HG03064 (cell line): ENCODE measurements around the gene EFL1.

Experiments used
- ATAC-seq: cut with Tn5 transposase; IDR thresholded peaks from one replicate; pipeline ENCODE4 v1.9.1; 2021; ENCODE audit warnings: low read depth; ENCODE audit not compliant: unreplicated experiment

Gene EFL1

GRCh38 chr15:82168296-82168695 is 94.2 kb downstream of the EFL1 start:
- no peak for ATAC-seq

DNA sequence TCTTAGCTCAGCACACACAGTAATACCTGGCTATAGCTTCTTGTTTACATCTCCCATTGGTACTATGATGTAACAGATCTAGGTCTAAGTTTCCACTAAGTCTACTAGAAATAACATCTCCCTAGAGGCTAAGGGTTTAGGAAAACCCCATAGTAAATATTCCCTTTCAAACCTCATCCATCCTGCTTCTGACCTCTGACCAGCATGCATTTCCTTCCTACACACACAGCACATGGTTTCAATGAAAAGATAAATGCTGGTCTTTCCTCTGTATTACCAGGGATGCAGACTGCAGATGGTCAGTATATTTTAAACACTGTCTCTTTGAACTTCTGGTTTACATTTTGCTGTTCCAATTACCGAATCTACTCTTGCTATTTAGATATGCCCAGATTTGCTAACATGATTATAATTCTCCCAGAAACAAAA is 96.6 kb downstream of the EFL1 start:
- no peak for ATAC-seq

DNA sequence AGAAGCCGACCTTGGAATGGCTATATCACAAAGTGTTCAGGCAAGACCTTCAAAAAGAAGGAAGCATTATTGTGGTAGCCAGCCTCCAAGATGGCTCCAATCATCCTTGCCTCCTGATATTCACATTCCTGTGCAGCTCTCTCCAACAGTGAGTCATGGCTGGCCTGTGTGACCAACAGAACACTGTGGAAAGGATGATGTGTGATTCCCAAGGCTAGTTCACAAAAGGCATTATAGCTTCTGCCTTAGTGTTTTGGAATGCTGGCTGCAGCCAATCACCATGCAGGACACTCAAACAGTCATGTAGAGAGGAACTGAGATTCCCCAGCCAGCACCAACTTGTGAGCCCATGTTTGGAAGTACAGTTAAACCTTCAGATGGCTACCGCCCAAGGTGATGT is 102.6 kb downstream of the EFL1 start:
- no peak for ATAC-seq

GRCh38 chr15:82158811-82159210 is 103.7 kb downstream of the EFL1 start:
- no peak for ATAC-seq

GRCh38 chr15:82150645-82151044 is 111.9 kb downstream of the EFL1 start:
- ATAC-seq = no peak

DNA sequence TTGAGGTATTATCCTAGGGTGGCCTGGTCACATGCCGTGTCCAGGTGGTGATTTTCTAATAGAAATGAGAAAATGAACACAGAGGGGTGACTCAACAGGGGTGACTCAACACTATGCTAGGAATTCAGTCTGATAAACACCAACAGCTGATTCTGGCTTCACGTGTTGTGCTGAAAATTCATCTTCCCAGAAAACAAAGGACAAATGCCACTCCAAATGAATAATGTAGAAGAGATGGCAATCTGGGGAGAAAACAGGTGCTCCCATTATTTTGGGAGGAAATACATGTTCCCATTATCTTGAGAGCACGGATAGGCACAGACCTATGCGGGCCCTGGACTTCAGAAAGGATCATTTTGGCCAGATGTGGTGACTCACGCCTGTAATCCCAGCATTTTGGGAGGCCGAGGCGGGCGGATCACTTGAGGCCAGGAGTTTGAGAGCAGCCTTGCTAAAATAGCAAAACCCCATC is 115.5 kb downstream of the EFL1 start:
- no peak for ATAC-seq

DNA sequence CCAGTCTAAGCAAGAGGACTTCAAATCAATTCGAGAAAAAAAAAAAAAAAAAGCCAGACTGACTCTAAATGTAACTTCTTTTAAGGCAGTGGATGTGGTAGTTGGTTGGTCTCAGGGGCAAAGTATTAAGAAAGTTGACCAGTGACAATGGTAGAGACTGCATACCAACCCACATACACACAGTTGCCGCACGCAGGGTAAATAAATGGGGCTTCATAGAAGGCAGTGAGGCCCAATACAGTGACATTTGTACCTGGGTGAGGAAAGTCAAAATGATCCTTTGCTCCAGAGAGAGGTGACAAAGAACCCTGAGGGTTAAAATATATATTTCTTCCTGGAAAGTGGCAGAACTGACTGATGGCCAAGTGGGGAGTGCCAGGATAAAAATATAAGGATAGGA is 116.0 kb downstream of the EFL1 start:
- no peak for ATAC-seq

DNA sequence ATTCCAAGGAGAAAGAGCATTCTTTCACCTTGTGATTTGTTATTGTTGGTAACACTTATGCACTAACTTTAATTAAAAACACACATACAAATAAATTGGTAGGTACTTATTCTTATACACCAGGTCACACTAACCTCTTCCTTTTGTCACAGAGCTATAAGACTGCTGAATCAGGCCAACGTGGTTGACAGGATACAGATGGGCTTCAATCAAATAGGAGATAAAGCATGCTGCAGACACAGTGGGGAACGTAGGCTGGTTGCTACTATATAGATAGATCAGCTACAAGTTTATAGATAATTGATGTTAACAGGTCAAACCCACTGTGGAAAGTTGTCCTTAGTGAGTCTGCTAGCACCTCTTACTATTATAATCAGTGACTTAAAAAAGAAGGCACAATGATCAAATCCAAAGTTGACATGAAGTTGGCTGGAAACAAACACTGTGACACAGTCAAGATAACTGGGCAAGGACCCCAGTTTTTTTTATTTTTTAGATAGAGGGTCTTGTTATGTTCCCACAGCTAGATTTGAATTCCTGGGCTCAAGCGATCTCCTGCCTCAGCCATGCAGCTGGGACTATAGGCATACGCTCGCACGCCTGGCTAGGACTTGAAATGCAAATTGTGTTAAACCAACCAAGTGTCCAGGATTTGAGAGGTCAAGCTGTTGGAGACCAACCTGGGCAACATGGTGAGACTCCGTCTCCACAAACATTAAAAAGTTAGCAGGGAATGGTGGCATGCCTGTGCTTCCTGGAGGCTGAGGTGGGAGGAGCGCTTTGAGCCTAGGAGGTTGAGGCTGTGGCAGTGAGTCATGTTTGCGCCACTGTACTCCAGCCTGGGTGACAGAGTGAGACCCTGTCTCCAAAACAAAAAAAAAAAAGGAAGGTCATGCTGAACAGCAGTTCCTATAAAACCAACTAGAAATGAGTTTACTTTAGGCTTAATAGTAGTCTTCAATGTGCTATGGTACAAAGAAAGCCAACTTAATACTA is 118.8 kb downstream of the EFL1 start:
- no peak for ATAC-seq

GRCh38 chr15:82140886-82141285 is 121.6 kb downstream of the EFL1 start:
- ATAC-seq = no peak

DNA sequence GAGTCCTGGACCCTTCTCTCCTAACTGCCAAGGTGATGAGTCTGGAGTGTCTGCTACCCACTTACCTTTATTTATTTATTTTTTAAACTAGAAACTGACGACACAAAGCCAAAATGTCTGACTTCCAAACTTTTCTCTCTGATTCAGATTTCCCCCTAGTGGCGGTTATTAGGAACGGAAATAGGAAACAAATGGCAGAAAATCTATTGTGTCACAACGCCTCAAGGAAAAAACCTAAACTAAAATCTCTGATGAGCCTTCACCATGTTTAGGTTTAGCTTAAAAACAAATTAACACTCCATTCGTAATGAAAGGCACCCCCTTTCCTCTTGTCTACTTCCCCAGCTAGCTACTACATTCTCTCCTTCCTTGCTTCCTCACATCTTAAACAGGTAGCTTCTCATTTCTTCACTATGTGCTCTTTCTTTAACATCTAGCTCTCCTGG is 122.7 kb downstream of the EFL1 start:
- no peak for ATAC-seq

DNA sequence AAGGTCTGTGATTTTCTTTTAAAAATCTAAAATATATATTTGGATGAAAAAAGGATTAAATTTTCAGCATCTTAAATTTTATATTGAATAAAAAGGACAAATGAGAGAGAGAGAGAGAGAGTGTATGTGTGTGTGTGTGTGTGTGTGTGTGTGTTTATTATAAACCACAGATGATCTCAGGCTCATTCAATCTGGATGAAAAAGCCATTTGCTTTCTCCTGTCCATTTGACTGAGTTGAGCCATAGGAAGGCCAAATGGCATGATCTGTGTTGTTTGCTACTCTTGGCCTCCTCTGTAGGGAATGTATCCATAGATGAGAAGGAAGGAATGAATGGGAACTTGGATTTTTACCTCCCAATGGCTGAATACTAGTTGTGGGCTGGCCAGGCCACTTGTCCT is 124.2 kb downstream of the EFL1 start:
- ATAC-seq = no peak

- ATAC-seq = no peak
Measured at GRCh38 chr15:82137261-82137660, 125.3 kb downstream of the EFL1 start.

DNA sequence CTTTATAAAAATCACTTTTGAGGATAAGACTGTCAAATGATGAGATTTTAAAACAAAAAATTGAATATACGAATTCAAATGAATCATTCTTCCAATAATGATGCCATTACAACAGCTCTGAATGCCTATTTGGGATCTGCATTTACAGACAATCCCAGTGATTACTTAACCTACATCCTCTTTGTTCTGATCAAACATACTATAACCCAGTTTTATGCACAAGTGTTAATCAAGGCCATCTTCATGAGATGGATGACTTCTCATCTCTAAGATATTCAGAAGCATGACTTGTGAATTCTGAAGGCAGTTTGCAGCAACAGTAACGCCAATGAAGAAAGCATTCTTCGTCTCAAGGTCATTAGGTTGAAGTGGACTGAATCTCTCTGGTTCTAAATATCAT is 126.4 kb downstream of the EFL1 start:
- no peak for ATAC-seq

DNA sequence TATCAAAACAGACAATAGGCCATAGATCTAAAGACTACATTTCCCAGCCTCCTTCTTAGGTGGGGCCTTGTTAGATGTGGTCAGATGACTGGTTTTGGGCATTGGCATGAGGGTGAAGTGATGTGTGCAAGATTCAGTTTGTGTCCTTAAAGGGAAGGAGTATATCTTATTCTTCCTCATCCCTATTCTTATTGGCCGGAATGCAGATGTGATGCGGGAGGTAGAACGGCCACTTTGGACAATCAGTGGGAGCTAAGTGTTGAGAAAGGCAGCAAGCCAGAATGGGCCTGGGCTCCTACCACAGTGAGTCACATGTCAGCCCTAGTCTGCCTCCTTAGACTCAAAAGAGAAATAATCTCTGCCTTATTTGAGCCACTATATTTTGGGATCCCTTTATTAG is 126.9 kb downstream of the EFL1 start:
- ATAC-seq = no peak

DNA sequence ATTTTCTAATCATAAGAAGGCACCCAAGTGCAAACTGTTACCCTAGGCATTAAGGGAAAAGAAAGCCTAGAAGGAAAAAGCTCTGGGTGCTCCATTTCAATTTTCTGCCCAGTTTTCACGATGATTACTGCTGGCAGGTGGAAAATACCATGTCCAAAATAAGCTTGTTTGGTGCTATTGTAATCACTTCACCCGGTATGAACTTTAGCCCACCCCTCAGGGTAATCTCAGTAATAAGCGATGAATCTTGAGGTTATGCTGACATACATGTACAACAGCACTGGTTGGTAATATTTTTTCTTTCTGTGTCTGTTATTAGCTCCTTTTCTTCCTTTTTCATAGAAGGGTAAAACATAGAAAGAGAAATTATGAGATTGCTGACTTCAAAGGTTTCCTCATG is 128.1 kb downstream of the EFL1 start:
- no peak for ATAC-seq

- ATAC-seq = no peak
Measured at GRCh38 chr15:82133251-82133650, 129.3 kb downstream of the EFL1 start.

DNA sequence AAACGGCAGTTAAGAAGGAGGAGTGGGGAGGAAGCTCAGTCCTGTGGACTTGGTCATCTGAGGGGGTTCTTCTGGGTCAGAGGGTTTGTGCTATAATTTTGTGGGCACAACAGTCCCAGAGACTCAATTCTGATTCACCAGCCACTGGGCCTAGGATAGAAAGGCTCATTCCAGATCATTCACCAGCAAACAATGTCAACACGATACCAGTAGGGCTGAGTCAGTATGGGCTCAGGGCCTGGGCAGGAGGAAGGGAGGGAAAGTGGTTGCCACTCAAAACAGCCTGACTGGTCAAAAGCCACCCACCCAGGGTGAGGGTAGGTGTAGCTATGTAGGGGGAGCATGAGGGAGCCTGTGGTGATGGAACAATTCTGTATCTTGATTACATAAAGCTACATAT is 129.8 kb downstream of the EFL1 start:
- ATAC-seq = no peak

DNA sequence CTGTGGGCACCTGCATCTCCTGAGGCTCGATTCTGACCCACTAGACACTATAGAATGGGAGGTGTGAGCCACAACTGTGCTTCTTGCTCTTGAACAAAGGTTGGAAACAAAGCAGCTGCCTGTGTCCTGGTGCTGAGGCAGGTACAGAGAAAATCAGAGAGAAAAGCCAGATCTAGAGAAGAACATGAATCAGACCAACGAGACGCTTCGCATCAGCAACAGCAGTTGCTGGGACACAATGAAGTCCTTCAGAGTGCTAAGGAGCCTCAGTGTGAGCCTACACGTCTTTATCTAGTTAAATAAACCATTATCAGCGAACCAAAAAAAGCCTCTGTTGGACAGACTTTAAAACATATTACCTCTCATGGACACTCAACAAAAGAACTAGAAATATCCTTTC is 130.4 kb downstream of the EFL1 start:
- no peak for ATAC-seq

GRCh38 chr15:82130248-82130647 is 132.3 kb downstream of the EFL1 start:
- ATAC-seq = no peak

DNA sequence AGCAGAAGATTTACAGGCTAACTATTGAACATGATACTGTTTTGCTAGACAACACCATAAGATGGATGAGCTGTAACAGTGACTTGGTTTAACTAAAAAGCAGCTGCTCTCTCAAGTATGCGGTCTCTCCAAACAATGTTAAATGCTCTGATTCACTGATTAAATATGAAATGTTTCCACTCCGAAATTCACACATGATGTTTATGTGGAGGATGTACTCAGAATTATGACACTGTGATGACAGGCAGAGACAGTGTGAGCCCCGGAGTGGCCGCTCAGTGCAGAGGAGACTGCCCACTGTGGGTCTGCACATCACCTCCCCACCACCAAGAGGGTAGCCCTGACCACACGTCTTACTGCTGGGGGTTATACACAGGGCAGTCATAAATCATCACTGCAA is 132.8 kb downstream of the EFL1 start:
- no peak for ATAC-seq

DNA sequence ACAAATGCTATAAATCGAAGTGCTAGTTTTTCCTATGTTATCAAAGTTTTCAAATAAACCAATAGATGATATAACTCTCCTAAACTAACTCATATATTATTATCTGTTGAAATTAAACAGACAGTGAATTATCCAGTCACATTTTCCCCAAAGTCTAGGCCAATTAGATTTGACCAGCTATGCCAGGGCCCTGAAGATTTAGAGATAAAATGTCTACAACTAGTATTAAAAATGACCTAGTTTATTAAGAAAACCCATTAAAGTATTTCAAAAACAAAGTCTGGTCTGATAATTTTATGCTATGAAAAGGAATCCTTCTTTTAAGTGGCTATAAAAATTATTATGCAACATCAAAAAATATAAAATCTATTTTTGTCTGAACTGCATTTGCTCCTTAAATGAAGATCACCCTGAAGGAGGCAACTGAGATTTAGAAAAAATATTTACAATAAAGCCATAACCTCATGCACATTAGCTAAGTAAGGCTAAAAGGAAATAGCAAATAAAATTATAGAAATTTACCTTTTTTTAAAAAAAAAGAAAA is 133.3 kb downstream of the EFL1 start:
- no peak for ATAC-seq
